Endothelial cell of umbilical vein (primary cell): ENCODE measurements around the gene ANGEL1.

ENCODE experiments used
- CTCF ChIP-seq, 2 donors: IDR thresholded peaks; 1 replicate in 1 of 2; 2 replicates in 1 of 2; pipeline ENCODE4 v1.5.1; 2011; ENCODE audit warnings: low read length in 2 of 2, mild to moderate bottlenecking in 2 of 2, moderate library complexity in 2 of 2, control low read depth in 1 of 2, inconsistent platforms in 1 of 2, low read depth in 1 of 2; ENCODE audit not compliant: insufficient read depth in 1 of 2; ENCODE audit errors: extremely low read depth in 1 of 2
- EZH2 ChIP-seq: IDR thresholded peaks from 2 replicates; pipeline ENCODE4 v1.6.1; 2012; ENCODE audit warnings: borderline replicate concordance, low read depth, mild to moderate bottlenecking, moderate library complexity, low read length, inconsistent platforms; ENCODE audit not compliant: severe bottlenecking
- FOS ChIP-seq: IDR thresholded peaks from 2 replicates; pipeline ENCODE4 v1.6.1; 2011; ENCODE audit warnings: mild to moderate bottlenecking, low read length, moderate library complexity, borderline replicate concordance; ENCODE audit not compliant: insufficient read depth
- GATA2 ChIP-seq: IDR thresholded peaks from 2 replicates; pipeline ENCODE4 v1.7.0; 2011; ENCODE audit warnings: low read depth, mild to moderate bottlenecking, moderate library complexity, mixed read lengths, low read length; ENCODE audit not compliant: insufficient read length, insufficient read depth
- JUN ChIP-seq: IDR thresholded peaks from 2 replicates; pipeline ENCODE4 v1.6.1; 2011; ENCODE audit warnings: borderline replicate concordance, low read depth; ENCODE audit not compliant: insufficient read length, insufficient read depth
- MAX ChIP-seq: IDR thresholded peaks from 2 replicates; pipeline ENCODE4 v1.6.1; 2011; ENCODE audit not compliant: insufficient read depth, insufficient read length
- MYC ChIP-seq: IDR thresholded peaks from one replicate; pipeline ENCODE4 v1.6.1; 2011; ENCODE audit warnings: mild to moderate bottlenecking, low read depth, low read length
- POLR2A ChIP-seq: IDR thresholded peaks from 2 replicates; pipeline ENCODE4 v1.6.1; 2012; ENCODE audit warnings: low read depth, mild to moderate bottlenecking, control low read depth, low read length
- POLR2AphosphoS5 ChIP-seq: IDR thresholded peaks from 2 replicates; pipeline ENCODE4 v1.6.1; 2012; ENCODE audit warnings: low read depth, mild to moderate bottlenecking, control low read depth, low read length, moderate library complexity; ENCODE audit not compliant: insufficient read depth

DNA sequence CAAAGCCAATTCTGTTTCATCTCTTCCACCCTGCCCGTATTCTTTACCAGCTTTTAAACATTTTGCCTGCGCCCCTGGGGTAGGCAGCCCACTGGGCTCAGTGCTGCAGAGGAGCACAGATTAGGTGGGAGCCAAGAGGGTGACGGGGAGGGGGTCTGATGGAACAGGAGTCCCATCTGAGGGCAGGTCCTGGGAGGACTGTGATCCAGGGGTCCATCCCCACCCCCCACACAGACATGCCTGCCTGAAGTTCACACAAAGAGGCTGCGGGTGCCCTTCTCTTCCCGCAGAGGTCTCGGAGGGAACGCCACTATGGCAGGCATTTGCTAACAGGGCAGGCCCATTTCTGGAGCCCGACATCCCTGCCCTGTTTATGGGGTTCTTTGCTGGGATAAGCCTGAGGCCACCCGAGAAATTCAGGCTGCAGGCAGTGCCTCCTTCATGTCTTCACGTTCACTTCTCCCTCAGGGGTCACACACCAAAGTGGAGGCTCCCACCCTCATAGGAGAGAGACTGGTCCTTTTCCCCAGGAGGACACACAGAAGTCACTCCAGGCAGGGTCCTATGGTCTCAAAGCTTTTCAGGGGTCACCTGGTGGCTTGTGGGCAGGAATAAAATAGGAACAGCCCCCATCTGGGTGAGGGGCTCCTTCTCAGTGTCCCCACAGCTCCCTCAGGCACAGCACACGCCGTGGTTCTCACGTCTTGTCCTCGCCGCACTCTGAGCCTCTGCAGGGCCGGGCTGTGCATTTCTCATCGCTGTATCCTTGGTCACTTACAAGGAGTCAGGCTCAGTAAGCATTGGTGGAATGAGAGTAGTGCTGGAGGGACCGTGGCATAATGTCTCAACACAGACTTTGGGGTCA lies 38.5 kb downstream of the ANGEL1 start:
- no peak for TF ChIP-seq CTCF (IDR thresholded peaks at IDR 0.05; ENCODE audit: extremely low read depth in 1 of 2, insufficient read depth in 1 of 2, low read depth in 1 of 2, low read length in 2 of 2)
- TF ChIP-seq POLR2A: no peak
- no peak for TF ChIP-seq EZH2
- TF ChIP-seq JUN: no peak
- no peak for TF ChIP-seq POLR2AphosphoS5
- TF ChIP-seq GATA2: no peak
- no peak for TF ChIP-seq MAX
- TF ChIP-seq MYC: no peak
- no peak for TF ChIP-seq FOS
